HEK293 (cell line): ENCODE measurements around the gene SLC30A1.

Source experiments
- CTCF ChIA-PET: fragments of 350-600 bp; formaldehyde crosslinking; extraction: SDS; loops from one replicate; lab custom pipeline; 2021; ENCODE audit warnings: antibody characterized with exemption; lab: Yijun Ruan, JAX
- POLR2A ChIA-PET: fragments of 300-600 bp; formaldehyde crosslinking; extraction: SDS; loops from one replicate; lab custom pipeline; 2020; ENCODE audit warnings: antibody characterized with exemption, inconsistent platforms; lab: Yijun Ruan, JAX
- H3K27ac ChIP-seq: fragments of 200-500 bp; sonication (Bioruptor generic); 2 replicates; pipeline ENCODE4 v1.5.1; 2014; ENCODE audit warnings: low read depth, low read length, control low read depth, inconsistent platforms; ENCODE audit errors: extremely low read depth
- H3K36me3 ChIP-seq, 2 experiments: fragments of 200-500 bp in 1 of 2; sonication (Bioruptor generic) in 1 of 2; 1 replicate in 1 of 2; 2 replicates in 1 of 2; pipeline ENCODE4 v1.5.1; 2014 to 2017; ENCODE audit warnings: inconsistent platforms in 2 of 2, low read length in 2 of 2; ENCODE audit not compliant: control insufficient read depth in 2 of 2, insufficient read depth in 1 of 2
- H3K4me1 ChIP-seq: fragments of 200-500 bp; sonication (Bioruptor generic); 2 replicates; pipeline ENCODE4 v1.5.1; 2014; ENCODE audit warnings: mild to moderate bottlenecking, low read length, inconsistent platforms; ENCODE audit not compliant: control insufficient read depth, insufficient read depth
- H3K4me3 ChIP-seq: 2 replicates; pipeline ENCODE4 v1.5.1; 2011; ENCODE audit warnings: low read depth, mild to moderate bottlenecking, control low read depth, low read length, moderate library complexity
- H3K9me3 ChIP-seq: fragments of 200-500 bp; sonication (Bioruptor generic); 2 replicates; pipeline ENCODE4 v1.5.1; 2014; ENCODE audit warnings: low read depth, low read length, inconsistent platforms; ENCODE audit not compliant: control insufficient read depth, insufficient read depth
- BCL6B ChIP-seq: fragments of 450-650 bp; formaldehyde crosslinking; IDR thresholded peaks from 2 replicates; pipeline ENCODE4 v1.5.1; 2017; ENCODE audit warnings: missing biosample characterization, missing genetic modification characterization
- EGR2 ChIP-seq: fragments of 450-650 bp; formaldehyde crosslinking; IDR thresholded peaks from 2 replicates; pipeline ENCODE4 v1.5.1; 2016; ENCODE audit warnings: low read depth, missing biosample characterization, missing genetic modification characterization
- GLI2 ChIP-seq: fragments of 450-650 bp; formaldehyde crosslinking; IDR thresholded peaks from 2 replicates; pipeline ENCODE4; 2017; ENCODE audit warnings: missing biosample characterization, missing genetic modification characterization, low read depth, borderline replicate concordance
- HOXA7 ChIP-seq: sonication (generic); formaldehyde crosslinking; IDR thresholded peaks from 2 replicates; pipeline ENCODE4 v1.8.1; 2022; ENCODE audit warnings: missing genetic modification reagents, borderline replicate concordance
- HOXD13 ChIP-seq: sonication (generic); formaldehyde crosslinking; IDR thresholded peaks from 2 replicates; pipeline ENCODE4 v1.8.0; 2022; ENCODE audit warnings: missing genetic modification reagents, borderline replicate concordance
- INSM2 ChIP-seq: fragments of 450-650 bp; formaldehyde crosslinking; IDR thresholded peaks from 2 replicates; pipeline ENCODE4 v1.5.1; 2016; ENCODE audit warnings: missing biosample characterization, missing genetic modification characterization
- KLF10 ChIP-seq: fragments of 450-650 bp; IDR thresholded peaks from 2 replicates; pipeline ENCODE4 v1.5.1; 2018; ENCODE audit warnings: missing biosample characterization, mild to moderate bottlenecking, missing genetic modification characterization
- KLF16 ChIP-seq: fragments of 450-650 bp; formaldehyde crosslinking; IDR thresholded peaks from 2 replicates; pipeline ENCODE4 v1.5.1; 2017; ENCODE audit warnings: missing biosample characterization, missing genetic modification characterization
- KLF8 ChIP-seq: fragments of 450-650 bp; formaldehyde crosslinking; IDR thresholded peaks from 2 replicates; pipeline ENCODE4 v1.5.1; 2016; ENCODE audit warnings: missing biosample characterization, missing genetic modification characterization
- MZF1 ChIP-seq: fragments of 450-650 bp; formaldehyde crosslinking; IDR thresholded peaks from 2 replicates; pipeline ENCODE4 v1.5.1; 2017; ENCODE audit warnings: missing biosample characterization, missing genetic modification characterization, borderline replicate concordance
- SP3 ChIP-seq: fragments of 450-650 bp; formaldehyde crosslinking; IDR thresholded peaks from 2 replicates; pipeline ENCODE4 v1.5.1; 2016; ENCODE audit warnings: missing biosample characterization, missing genetic modification characterization
- TSHZ1 ChIP-seq: fragments of 450-650 bp; formaldehyde crosslinking; IDR thresholded peaks from 2 replicates; pipeline ENCODE4 v1.5.1; 2016; ENCODE audit warnings: missing biosample characterization, missing genetic modification characterization, borderline replicate concordance
- ZBTB20 ChIP-seq: fragments of 450-650 bp; formaldehyde crosslinking; IDR thresholded peaks from 2 replicates; pipeline ENCODE4 v1.5.1; 2016; ENCODE audit warnings: missing biosample characterization, missing genetic modification characterization
- ZBTB26 ChIP-seq: fragments of 450-650 bp; formaldehyde crosslinking; optimal IDR thresholded peaks from 2 replicates; pipeline ENCODE3; 2016; ENCODE audit warnings: missing biosample characterization, mild to moderate bottlenecking, missing genetic modification characterization
- ZBTB8A ChIP-seq: fragments of 450-650 bp; formaldehyde crosslinking; IDR thresholded peaks from 2 replicates; pipeline ENCODE4 v1.5.1; 2016; ENCODE audit warnings: missing biosample characterization, missing genetic modification characterization
- ZFHX2 ChIP-seq: fragments of 450-650 bp; formaldehyde crosslinking; conservative IDR thresholded peaks from 2 replicates; pipeline ENCODE4 v1.5.1; 2016; ENCODE audit warnings: missing biosample characterization, missing genetic modification characterization
- ZIC2 ChIP-seq: fragments of 450-650 bp; formaldehyde crosslinking; IDR thresholded peaks from 2 replicates; pipeline ENCODE4 v1.5.1; 2016; ENCODE audit warnings: missing biosample characterization, missing genetic modification characterization
- ZNF121 ChIP-seq: fragments of 450-650 bp; formaldehyde crosslinking; IDR thresholded peaks from 2 replicates; pipeline ENCODE4 v1.5.1; 2016; ENCODE audit warnings: missing biosample characterization, missing genetic modification characterization
- ZNF132 ChIP-seq: fragments of 450-650 bp; formaldehyde crosslinking; IDR thresholded peaks from 2 replicates; pipeline ENCODE4 v1.5.1; 2017; ENCODE audit warnings: missing biosample characterization, missing genetic modification characterization, borderline replicate concordance
- ZNF157 ChIP-seq: fragments of 450-650 bp; formaldehyde crosslinking; IDR thresholded peaks from 2 replicates; pipeline ENCODE4 v1.5.1; 2016; ENCODE audit warnings: missing biosample characterization, missing genetic modification characterization
- ZNF18 ChIP-seq: fragments of 450-650 bp; formaldehyde crosslinking; IDR thresholded peaks from 2 replicates; pipeline ENCODE4 v1.5.1; 2016; ENCODE audit warnings: missing biosample characterization, missing genetic modification characterization
- ZNF366 ChIP-seq: fragments of 450-650 bp; formaldehyde crosslinking; conservative IDR thresholded peaks from 2 replicates; pipeline ENCODE4 v1.5.1; 2016; ENCODE audit warnings: missing biosample characterization, missing genetic modification characterization
- ZNF423 ChIP-seq: fragments of 450-650 bp; formaldehyde crosslinking; IDR thresholded peaks from 2 replicates; pipeline ENCODE4 v1.5.1; 2016; ENCODE audit warnings: missing biosample characterization, missing genetic modification characterization
- ZNF600 ChIP-seq: fragments of 450-650 bp; formaldehyde crosslinking; IDR thresholded peaks from 2 replicates; pipeline ENCODE4 v1.5.1; 2016; ENCODE audit warnings: missing biosample characterization, missing genetic modification characterization
- ZNF629 ChIP-seq: fragments of 450-650 bp; formaldehyde crosslinking; IDR thresholded peaks from 2 replicates; pipeline ENCODE4 v1.5.1; 2017; ENCODE audit warnings: missing biosample characterization, missing genetic modification characterization
- ZNF660 ChIP-seq: fragments of 450-650 bp; IDR thresholded peaks from 2 replicates; pipeline ENCODE4 v1.5.1; 2018; ENCODE audit warnings: missing biosample characterization, mild to moderate bottlenecking, missing genetic modification characterization
- ZNF670 ChIP-seq: fragments of 450-650 bp; formaldehyde crosslinking; IDR thresholded peaks from 2 replicates; pipeline ENCODE4 v1.5.1; 2016; ENCODE audit warnings: missing biosample characterization, missing genetic modification characterization, low read depth
- ZNF677 ChIP-seq: fragments of 450-650 bp; IDR thresholded peaks from 2 replicates; pipeline ENCODE4 v1.5.0; 2018; ENCODE audit warnings: missing biosample characterization, mild to moderate bottlenecking, missing genetic modification characterization, moderate library complexity
- ZXDB ChIP-seq: fragments of 450-650 bp; formaldehyde crosslinking; IDR thresholded peaks from 2 replicates; pipeline ENCODE4 v1.5.1; 2016; ENCODE audit warnings: missing biosample characterization, missing genetic modification characterization

The SLC30A1 gene

GRCh38 chr1:211578640-211579439, at the start of gene SLC30A1:
SLC30A1 (minus strand) TSS chr1:211579161; CDS start chr1:211578612, 549 bp downstream.
- ChIA-PET CTCF (interaction anchor here (1.0 to 2.4 kb wide), 4 partner anchors 24 to 76 kb away, joined by 3 to 14 read pairs (median 4); no protein-coding TSS in a partner anchor), POLR2A (interaction anchor here (0.6 to 1.4 kb wide), 10 partner anchors 27 to 1493 kb away, joined by 3 to 15 read pairs (median 4); partner anchors contain the start of gene NEK2)
- peak within 1 kb of the TSS; percentile 91 for H3K27ac ChIP-seq
- no peaks in the 10 kb centered on the region for H3K9me3 ChIP-seq
- peaks cover 0 to 15% of the 10 kb centered on the region in 2 experiments; a peak in 1 of 3 replicates for H3K36me3 ChIP-seq
- H3K4me1 ChIP-seq = peaks cover 3% of the 10 kb centered on the region
- H3K4me3 ChIP-seq = peak within 1 kb of the TSS; percentile 68
- TF ChIP-seq EGR2 (no peak), KLF16 (tag by site-specific recombination) (peak; percentile 49; the same call in 1 of the 2 replicates), KLF8 (tag by site-specific recombination) (peak; percentile 55; the same call in 1 of the 2 replicates), BCL6B (tag by site-specific recombination) (no peak), KLF10 (tag by site-specific recombination) (peak; percentile 30; the same call in 1 of the 2 replicates), HOXA7 (CRISPR knock-in tag) (no peak), ZFHX2 (tag by site-specific recombination) (no peak), TSHZ1 (no peak), ZNF629 (tag by site-specific recombination) (no peak; the same call in 1 of the 2 replicates), ZNF600 (tag by site-specific recombination) (no peak), SP3 (tag by site-specific recombination) (peak; percentile 84), ZNF423 (tag by site-specific recombination) (no peak), ZNF670 (tag by site-specific recombination) (no peak), ZNF677 (tag by site-specific recombination) (0 out of 2 replicates have a peak, but pooled peaks have one; percentile 2), ZNF366 (tag by site-specific recombination) (no peak), MZF1 (tag by site-specific recombination) (no peak), ZNF660 (tag by site-specific recombination) (peak; percentile 74), ZNF157 (tag by site-specific recombination) (no peak), ZIC2 (tag by site-specific recombination) (no peak), ZXDB (tag by site-specific recombination) (0 out of 2 replicates have a peak, but pooled peaks have one; percentile 7), ZNF121 (tag by site-specific recombination) (no peak), ZBTB20 (tag by site-specific recombination) (peak; percentile 33; the same call in 1 of the 2 replicates), ZBTB8A (peak; percentile 88), HOXD13 (CRISPR knock-in tag) (no peak), ZNF18 (tag by site-specific recombination) (no peak), ZBTB26 (tag by site-specific recombination) (peak; percentile 58), ZNF132 (tag by site-specific recombination) (no peak), INSM2 (no peak), GLI2 (no peak)
